ENCODE measurements around the gene PYY.
"Not testable (repeated sequence)": the region's sequence is repeated elsewhere in the genome, so short reads cannot be mapped to it uniquely, and the experiment has no call there.

PYY gene

DNA sequence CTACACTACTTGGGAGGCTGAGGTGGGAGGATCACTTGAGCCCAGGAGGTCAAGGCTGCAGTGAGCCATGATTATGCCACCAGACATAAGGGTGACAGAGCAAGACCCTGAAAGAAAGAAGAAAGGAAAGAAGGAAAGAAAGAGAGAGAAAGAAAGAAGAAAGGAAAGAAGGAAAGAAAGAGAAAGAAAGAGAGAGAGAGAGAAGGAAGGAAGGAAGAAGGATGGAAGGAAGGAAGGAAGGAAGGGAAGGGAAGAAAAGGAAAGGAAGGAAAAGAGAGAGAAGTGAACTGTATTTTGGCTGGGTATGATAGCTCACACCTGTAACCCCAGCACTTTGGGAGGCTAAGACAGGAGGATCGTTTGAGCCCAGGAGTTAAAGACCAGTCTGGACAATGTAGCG is 24.3 kb upstream of the PYY start:
- WGBS: 85% methylated on average over 2 of the region's 2 CpGs
- no peak overlapping the region for H3K9ac ChIP-seq (ENCODE audit: low read depth, low read length)
- peaks cover 12% of the 10 kb centered on the region for H3K27me3 ChIP-seq (ENCODE audit: insufficient read depth, low read length)
- no peak overlapping the region for H3K4me3 ChIP-seq (ENCODE audit: low read length)
- H3K4me1 ChIP-seq (ENCODE audit: insufficient read depth, low read length): no peaks in the 10 kb centered on the region
- H3K9me3 ChIP-seq (ENCODE audit: insufficient read depth, low read depth, low read length): no peaks in the 10 kb centered on the region
- no peaks in the 10 kb centered on the region for H3K36me3 ChIP-seq (ENCODE audit: insufficient read depth, low read length)
- no peak overlapping the region for H3K27ac ChIP-seq (ENCODE audit: low read depth, low read length)

DNA sequence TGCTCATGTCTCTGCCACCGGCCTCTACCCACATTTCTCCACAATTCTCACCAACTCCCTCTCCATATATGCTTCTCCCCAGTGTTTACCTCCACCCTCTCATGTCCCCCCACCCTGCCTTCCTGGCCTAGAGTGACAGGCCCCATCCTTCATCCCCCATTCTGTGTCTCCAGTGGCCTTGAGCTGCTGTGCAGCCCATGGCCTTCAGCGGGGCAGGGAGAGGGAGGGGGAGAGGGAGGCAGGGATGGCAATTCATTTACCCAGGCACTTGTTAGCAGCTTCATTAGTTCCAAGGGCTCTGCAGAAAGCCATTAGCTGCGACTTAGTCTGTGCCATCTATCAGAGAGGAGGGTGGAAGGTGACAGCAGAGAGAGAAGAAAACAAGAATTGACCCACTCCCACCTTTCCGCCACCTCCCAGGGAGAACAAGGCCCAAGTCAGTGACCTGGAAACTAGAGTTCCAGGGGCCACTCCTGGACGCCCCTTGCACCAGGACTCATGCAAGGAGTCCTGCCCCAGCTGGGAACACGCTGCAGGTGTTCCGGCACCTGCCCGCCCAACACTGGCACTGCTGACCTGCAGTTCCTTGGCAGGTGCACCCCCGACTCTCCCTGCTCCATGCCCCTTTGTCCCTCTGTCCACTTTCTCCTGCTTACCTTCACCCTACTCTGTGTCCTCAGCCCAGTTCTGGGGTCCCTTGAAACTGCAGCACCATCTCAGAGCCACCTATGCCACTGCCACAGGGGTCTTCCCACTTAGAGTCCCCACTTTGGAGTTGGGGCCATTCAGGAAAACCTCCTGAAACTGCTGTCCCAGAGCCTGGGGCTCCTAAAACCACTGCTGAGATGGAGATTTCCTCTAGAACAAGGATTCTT is 23.5 kb upstream of the PYY start:
- H3K36me3 ChIP-seq (ENCODE audit: insufficient read depth, low read length): no peaks in the 10 kb centered on the region
- no peaks in the 10 kb centered on the region for H3K9me3 ChIP-seq (ENCODE audit: insufficient read depth, low read depth, low read length)
- H3K9ac ChIP-seq (ENCODE audit: low read depth, low read length): no peak overlapping the region
- H3K27ac ChIP-seq (ENCODE audit: low read depth, low read length): no peak overlapping the region
- no peaks in the 10 kb centered on the region for H3K4me1 ChIP-seq (ENCODE audit: insufficient read depth, low read length)
- H3K4me3 ChIP-seq (ENCODE audit: low read length): no peak overlapping the region
- 75% methylated on average over 8 of the region's 9 CpGs for WGBS
- H3K27me3 ChIP-seq (ENCODE audit: insufficient read depth, low read length): peaks cover 4% of the 10 kb centered on the region

DNA sequence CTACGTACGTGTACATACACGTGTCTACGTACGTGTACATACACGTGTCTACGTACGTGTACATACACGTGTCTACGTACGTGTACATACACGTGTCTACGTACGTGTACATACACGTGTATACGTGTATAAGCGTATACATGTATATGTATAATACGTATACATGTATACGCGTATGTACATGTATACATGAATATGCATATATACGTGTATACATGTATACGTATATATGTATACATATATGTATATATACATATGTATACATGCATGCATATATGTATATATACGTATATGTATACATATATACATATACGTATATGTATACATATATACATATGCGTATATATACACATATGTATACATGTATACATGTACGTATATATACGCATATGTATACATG is 22.2 kb upstream of the PYY start:
- no peak overlapping the region for H3K4me3 ChIP-seq (ENCODE audit: low read length)
- H3K27me3 ChIP-seq (ENCODE audit: insufficient read depth, low read length): no peaks in the 10 kb centered on the region; the same call in 1 of the 2 replicates
- WGBS: no CpG with 5 or more reads among the region's 27 CpGs

GRCh38 chr17:43974382-43975266 is 20.9 kb upstream of the PYY start:
- 88% methylated on average over 13 of the region's 14 CpGs for WGBS
- H3K4me1 ChIP-seq (ENCODE audit: insufficient read depth, low read length): no peaks in the 10 kb centered on the region
- no peak overlapping the region for H3K9ac ChIP-seq (ENCODE audit: low read depth, low read length)
- no peaks in the 10 kb centered on the region for H3K36me3 ChIP-seq (ENCODE audit: insufficient read depth, low read length)
- no peak overlapping the region for H3K4me3 ChIP-seq (ENCODE audit: low read length)
- H3K27me3 ChIP-seq (ENCODE audit: insufficient read depth, low read length): no peaks in the 10 kb centered on the region; the same call in 1 of the 2 replicates
- no peak overlapping the region for H3K27ac ChIP-seq (ENCODE audit: low read depth, low read length)
- no peaks in the 10 kb centered on the region for H3K9me3 ChIP-seq (ENCODE audit: insufficient read depth, low read depth, low read length)

More for the DNA sequence above, 22.2 kb upstream of the PYY start:
- Histone ChIP-seq H3K36me3 (ENCODE audit: insufficient read depth, low read length) (no peaks in the 10 kb centered on the region), H3K9ac (ENCODE audit: low read depth, low read length) (no peak overlapping the region), H3K9me3 (ENCODE audit: insufficient read depth, low read depth, low read length) (no peaks in the 10 kb centered on the region), H3K4me1 (ENCODE audit: insufficient read depth, low read length) (no peaks in the 10 kb centered on the region), H3K27ac (ENCODE audit: low read depth, low read length) (no peak overlapping the region)

- H3K36me3 ChIP-seq (ENCODE audit: insufficient read depth, low read length): not testable (repeated sequence)
Measured at GRCh38 chr17:43972444-43973212, 18.9 kb upstream of the PYY start.

GRCh38 chr17:43971436-43971835 is 17.7 kb upstream of the PYY start:
- not testable (repeated sequence) for H3K9me3 ChIP-seq (ENCODE audit: insufficient read depth, low read depth, low read length); H3K36me3 ChIP-seq (ENCODE audit: insufficient read depth, low read length); H3K4me1 ChIP-seq (ENCODE audit: insufficient read depth, low read length); H3K9ac ChIP-seq (ENCODE audit: low read depth, low read length); H3K4me3 ChIP-seq (ENCODE audit: low read length); H3K27me3 ChIP-seq (ENCODE audit: insufficient read depth, low read length); H3K27ac ChIP-seq (ENCODE audit: low read depth, low read length)
- no CpG with 5 or more reads among the region's 2 CpGs for WGBS

More at GRCh38 chr17:43972444-43973212, 18.9 kb upstream of the PYY start:
- H3K4me1 ChIP-seq (ENCODE audit: insufficient read depth, low read length); H3K4me3 ChIP-seq (ENCODE audit: low read length); H3K9me3 ChIP-seq (ENCODE audit: insufficient read depth, low read depth, low read length); H3K9ac ChIP-seq (ENCODE audit: low read depth, low read length); H3K27ac ChIP-seq (ENCODE audit: low read depth, low read length); H3K27me3 ChIP-seq (ENCODE audit: insufficient read depth, low read length): not testable (repeated sequence)
- 90% methylated on average over 22 of the region's 22 CpGs for WGBS

DNA sequence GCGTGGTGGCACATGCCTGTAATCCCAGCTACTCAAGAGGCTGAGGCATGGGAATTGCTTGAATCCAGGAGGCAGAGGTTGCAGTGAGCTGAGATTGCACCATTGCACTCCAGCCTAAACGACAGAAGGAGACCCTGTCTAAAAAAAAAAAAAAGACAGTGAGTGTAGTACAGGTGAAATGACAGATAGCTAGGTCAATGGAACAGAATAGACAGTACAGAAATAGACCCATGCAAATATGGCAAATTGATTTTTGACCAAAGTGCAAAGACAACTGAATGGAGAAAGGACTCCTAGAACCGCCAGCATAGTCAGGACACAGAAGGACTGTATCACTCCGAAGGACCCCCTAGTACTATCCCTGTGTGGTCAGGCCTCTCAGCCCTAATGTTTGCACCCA is 16.6 kb upstream of the PYY start:
- 89% methylated on average over 4 of the region's 4 CpGs for WGBS
- Histone ChIP-seq H3K27ac (ENCODE audit: low read depth, low read length) (no peak overlapping the region), H3K27me3 (ENCODE audit: insufficient read depth, low read length) (no peaks in the 10 kb centered on the region), H3K9ac (ENCODE audit: low read depth, low read length) (no peak overlapping the region), H3K4me1 (ENCODE audit: insufficient read depth, low read length) (no peaks in the 10 kb centered on the region), H3K4me3 (ENCODE audit: low read length) (no peak overlapping the region), H3K36me3 (ENCODE audit: insufficient read depth, low read length) (no peaks in the 10 kb centered on the region), H3K9me3 (ENCODE audit: insufficient read depth, low read depth, low read length) (no peaks in the 10 kb centered on the region)

DNA sequence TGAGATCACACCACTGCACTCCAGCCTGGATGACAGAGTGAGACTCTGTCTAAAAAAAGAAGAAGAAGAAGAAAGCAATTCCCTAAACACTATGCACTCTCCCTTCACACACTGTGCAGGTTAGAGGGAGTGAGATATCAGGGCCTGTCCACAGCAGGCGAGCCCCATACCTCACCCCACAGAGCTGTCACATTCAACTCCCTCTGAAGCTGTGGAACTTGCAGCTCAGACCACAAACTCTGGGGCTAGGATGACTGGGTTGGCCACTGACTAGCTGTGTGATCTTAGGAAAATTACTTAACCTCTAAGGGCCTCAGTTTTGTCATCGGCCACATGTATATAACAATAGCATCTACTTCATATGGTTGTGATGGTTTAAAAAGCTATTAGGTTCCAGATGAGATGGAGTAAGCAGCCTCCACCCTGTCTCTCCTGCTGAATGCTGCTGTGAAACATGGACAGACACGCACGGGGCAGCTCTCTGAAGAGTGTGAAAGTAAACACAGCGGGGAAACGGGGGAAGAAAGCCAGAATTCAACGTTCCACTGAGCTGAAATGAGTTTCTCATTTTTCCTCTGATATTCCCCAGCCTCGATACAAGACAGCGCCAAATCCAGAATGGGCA is 13.6 kb upstream of the PYY start:
- WGBS: 76% methylated on average over 8 of the region's 9 CpGs
- no peak overlapping the region for H3K27ac ChIP-seq (ENCODE audit: low read depth, low read length)
- H3K9ac ChIP-seq (ENCODE audit: low read depth, low read length): no peak overlapping the region
- no peak overlapping the region for H3K4me3 ChIP-seq (ENCODE audit: low read length)
- no peaks in the 10 kb centered on the region for H3K36me3 ChIP-seq (ENCODE audit: insufficient read depth, low read length)
- no peaks in the 10 kb centered on the region for H3K9me3 ChIP-seq (ENCODE audit: insufficient read depth, low read depth, low read length)
- H3K4me1 ChIP-seq (ENCODE audit: insufficient read depth, low read length): no peaks in the 10 kb centered on the region
- no peaks in the 10 kb centered on the region for H3K27me3 ChIP-seq (ENCODE audit: insufficient read depth, low read length)

DNA sequence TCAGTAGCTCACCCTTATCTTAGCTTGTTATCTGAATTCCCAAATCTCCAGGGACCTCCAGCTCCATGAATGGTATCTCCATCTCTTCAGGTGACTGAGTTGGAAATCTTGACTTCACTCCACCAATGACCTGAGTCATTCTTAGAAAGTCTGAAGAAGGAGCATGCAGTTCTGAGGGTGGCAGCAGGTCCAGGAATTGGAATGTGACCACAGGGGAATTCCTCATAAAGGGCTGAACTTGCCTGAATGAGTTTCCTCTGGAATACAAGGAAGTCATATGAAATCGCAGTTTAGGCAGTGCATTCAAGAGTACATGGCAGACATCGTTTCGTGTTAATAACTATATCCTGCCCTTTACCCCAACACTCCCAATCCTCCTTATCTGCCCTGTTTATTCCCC is 12.5 kb upstream of the PYY start:
- Histone ChIP-seq H3K27me3 (ENCODE audit: insufficient read depth, low read length) (no peaks in the 10 kb centered on the region), H3K36me3 (ENCODE audit: insufficient read depth, low read length) (no peaks in the 10 kb centered on the region), H3K27ac (ENCODE audit: low read depth, low read length) (no peak overlapping the region), H3K4me1 (ENCODE audit: insufficient read depth, low read length) (no peaks in the 10 kb centered on the region), H3K9ac (ENCODE audit: low read depth, low read length) (no peak overlapping the region), H3K9me3 (ENCODE audit: insufficient read depth, low read depth, low read length) (no peaks in the 10 kb centered on the region), H3K4me3 (ENCODE audit: low read length) (no peak overlapping the region)
- WGBS: 95% methylated on average over 3 of the region's 3 CpGs

DNA sequence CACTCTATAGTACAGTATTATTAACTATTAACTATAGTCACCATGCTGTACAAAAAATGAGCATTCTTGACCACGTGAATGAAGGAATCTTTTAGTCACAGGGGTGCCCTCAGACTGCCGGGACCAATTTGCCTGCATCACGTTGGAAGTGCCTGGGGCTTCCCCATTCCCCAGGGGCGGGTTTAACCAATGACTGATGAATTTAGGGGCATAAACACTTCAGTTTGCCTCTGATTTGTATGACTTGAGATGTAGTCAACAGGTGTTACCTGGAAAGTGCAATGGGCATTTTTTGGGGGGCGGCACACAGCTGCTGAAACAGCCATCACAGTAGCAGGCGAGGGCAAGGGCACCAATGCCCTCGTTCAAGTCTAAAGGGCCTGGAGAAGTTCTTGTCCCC is 8.7 kb upstream of the PYY start:
- Histone ChIP-seq H3K4me1 (ENCODE audit: insufficient read depth, low read length) (no peaks in the 10 kb centered on the region), H3K9ac (ENCODE audit: low read depth, low read length) (no peak overlapping the region), H3K4me3 (ENCODE audit: low read length) (no peak overlapping the region), H3K36me3 (ENCODE audit: insufficient read depth, low read length) (no peaks in the 10 kb centered on the region), H3K9me3 (ENCODE audit: insufficient read depth, low read depth, low read length) (no peaks in the 10 kb centered on the region), H3K27me3 (ENCODE audit: insufficient read depth, low read length) (no peaks in the 10 kb centered on the region), H3K27ac (ENCODE audit: low read depth, low read length) (no peak overlapping the region)
- 81% methylated on average over 7 of the region's 7 CpGs for WGBS
